Measurements from ENCODE around the gene DENND5B. TPM values are rescaled to one million over a fixed set of nuclear protein-coding genes. Genes with fewer than 3 reads are reported as not detected.

Gene DENND5B
- total RNA-seq, 1 donor: 18.8 TPM

- no peaks in the 10 kb centered on the region for H3K79me2 ChIP-seq (ENCODE audit: insufficient read depth, low read length)
- DNase-seq (ENCODE audit: insufficient read length, low spot score, missing footprints): no peak
- H4K20me1 ChIP-seq (ENCODE audit: insufficient read depth, low read length): no peaks in the 10 kb centered on the region
- peaks cover 17% of the 10 kb centered on the region for H3K36me3 ChIP-seq (ENCODE audit: insufficient read depth, low read length)
- no peak overlapping the region for H2AFZ ChIP-seq (ENCODE audit: low read length)
- H3K27ac ChIP-seq (ENCODE audit: low read depth, low read length): no peak overlapping the region
- no peaks in the 10 kb centered on the region for H3K27me3 ChIP-seq (ENCODE audit: insufficient read depth, low read length)
- no peaks in the 10 kb centered on the region for H3K4me1 ChIP-seq (ENCODE audit: insufficient read depth, low read length)
- no peak overlapping the region for H3K4me2 ChIP-seq (ENCODE audit: insufficient read depth, low read length)
- H3K9me3 ChIP-seq (ENCODE audit: low read depth, low read length): no peaks in the 10 kb centered on the region
- TF ChIP-seq CTCF (IDR thresholded peaks at IDR 0.05; ENCODE audit: extremely low read depth, low read depth, low read length): no peak
- no peak overlapping the region for H3K4me3 ChIP-seq (ENCODE audit: insufficient read depth, low read length)
These were observed 178.6 kb downstream of the DENND5B start for GRCh38 chr12:31412292-31412801.

- no peak for DNase-seq (ENCODE audit: insufficient read length, low spot score, missing footprints)
- Histone ChIP-seq H3K4me3 (ENCODE audit: insufficient read depth, low read length) (no peak overlapping the region), H3K4me1 (ENCODE audit: insufficient read depth, low read length) (no peaks in the 10 kb centered on the region), H3K79me2 (ENCODE audit: insufficient read depth, low read length) (no peaks in the 10 kb centered on the region), H3K4me2 (ENCODE audit: insufficient read depth, low read length) (no peak overlapping the region), H4K20me1 (ENCODE audit: insufficient read depth, low read length) (no peaks in the 10 kb centered on the region), H3K9me3 (ENCODE audit: low read depth, low read length) (no peaks in the 10 kb centered on the region), H3K27me3 (ENCODE audit: insufficient read depth, low read length) (no peaks in the 10 kb centered on the region), H3K27ac (ENCODE audit: low read depth, low read length) (no peak overlapping the region), H3K36me3 (ENCODE audit: insufficient read depth, low read length) (peaks cover 11% of the 10 kb centered on the region), H2AFZ (ENCODE audit: low read length) (no peak overlapping the region)
- TF ChIP-seq CTCF (IDR thresholded peaks at IDR 0.05; ENCODE audit: extremely low read depth, low read depth, low read length): no peak
These were observed 182.2 kb downstream of the DENND5B start for GRCh38 chr12:31408763-31409162.

GRCh38 chr12:31407562-31407961 lies 183.4 kb downstream of the DENND5B start:
- Histone ChIP-seq H3K4me3 (ENCODE audit: insufficient read depth, low read length) (no peak overlapping the region), H3K79me2 (ENCODE audit: insufficient read depth, low read length) (no peaks in the 10 kb centered on the region), H3K36me3 (ENCODE audit: insufficient read depth, low read length) (peaks cover 5% of the 10 kb centered on the region), H4K20me1 (ENCODE audit: insufficient read depth, low read length) (no peaks in the 10 kb centered on the region), H3K4me1 (ENCODE audit: insufficient read depth, low read length) (peaks cover 4% of the 10 kb centered on the region), H3K4me2 (ENCODE audit: insufficient read depth, low read length) (no peak overlapping the region), H3K9me3 (ENCODE audit: low read depth, low read length) (no peaks in the 10 kb centered on the region), H2AFZ (ENCODE audit: low read length) (no peak overlapping the region), H3K27ac (ENCODE audit: low read depth, low read length) (no peak overlapping the region), H3K27me3 (ENCODE audit: insufficient read depth, low read length) (no peaks in the 10 kb centered on the region)
- no peak for TF ChIP-seq CTCF (IDR thresholded peaks at IDR 0.05; ENCODE audit: extremely low read depth, low read depth, low read length)
- DNase-seq (ENCODE audit: insufficient read length, low spot score, missing footprints): no peak

GRCh38 chr12:31406345-31406744 lies 184.6 kb downstream of the DENND5B start:
- Histone ChIP-seq H3K27me3 (ENCODE audit: insufficient read depth, low read length) (no peaks in the 10 kb centered on the region), H3K9me3 (ENCODE audit: low read depth, low read length) (no peaks in the 10 kb centered on the region), H4K20me1 (ENCODE audit: insufficient read depth, low read length) (no peaks in the 10 kb centered on the region), H3K27ac (ENCODE audit: low read depth, low read length) (no peak overlapping the region), H3K4me3 (ENCODE audit: insufficient read depth, low read length) (no peak overlapping the region), H3K36me3 (ENCODE audit: insufficient read depth, low read length) (peaks cover 5% of the 10 kb centered on the region), H3K4me1 (ENCODE audit: insufficient read depth, low read length) (peaks cover 4% of the 10 kb centered on the region), H3K4me2 (ENCODE audit: insufficient read depth, low read length) (no peak overlapping the region), H3K79me2 (ENCODE audit: insufficient read depth, low read length) (no peaks in the 10 kb centered on the region), H2AFZ (ENCODE audit: low read length) (no peak overlapping the region)
- TF ChIP-seq CTCF (IDR thresholded peaks at IDR 0.05; ENCODE audit: extremely low read depth, low read depth, low read length): no peak
- peak; percentile 18 for DNase-seq (ENCODE audit: insufficient read length, low spot score, missing footprints)
